GM23248 (cell line): ENCODE results near the gene TTC14. TPM values are rescaled to one million over a fixed set of nuclear protein-coding genes. Genes with fewer than 3 reads are reported as not detected.

Source experiments
- DNase-seq: peaks from one replicate; pipeline ENCODE4 v3.0.0-alpha.2; 2015
- H2AFZ ChIP-seq: fragments of 200-600 bp; sonication (generic); 2 replicates; pipeline ENCODE4 v1.6.1; 2016; ENCODE audit warnings: antibody characterized with exemption
- H3F3A ChIP-seq: fragments of 200-600 bp; sonication (generic); 2 replicates; pipeline ENCODE4 v1.6.1; 2016; ENCODE audit warnings: mild to moderate bottlenecking, antibody characterized with exemption, mixed run types; ENCODE audit not compliant: insufficient read depth
- H3K27ac ChIP-seq: fragments of 200-600 bp; sonication (generic); 2 replicates; pipeline ENCODE4 v1.5.1; 2016; ENCODE audit warnings: mild to moderate bottlenecking
- H3K27me3 ChIP-seq: fragments of 200-600 bp; sonication (generic); replicated peaks from 2 replicates; pipeline ENCODE4 v1.6.1; 2016; ENCODE audit warnings: mild to moderate bottlenecking; ENCODE audit not compliant: insufficient read depth
- H3K36me3 ChIP-seq: fragments of 200-600 bp; sonication (generic); 2 replicates; pipeline ENCODE4 v1.6.1; 2016; ENCODE audit warnings: low read depth, mild to moderate bottlenecking
- H3K4me1 ChIP-seq: fragments of 200-600 bp; sonication (generic); 2 replicates; pipeline ENCODE4 v1.6.1; 2016; ENCODE audit warnings: mild to moderate bottlenecking; ENCODE audit not compliant: insufficient read depth
- H3K4me2 ChIP-seq: fragments of 200-600 bp; sonication (generic); one replicate; pipeline ENCODE4 v1.6.1; 2016; ENCODE audit warnings: mild to moderate bottlenecking; ENCODE audit not compliant: unreplicated experiment
- H3K4me3 ChIP-seq: fragments of 200-600 bp; sonication (generic); 2 replicates; pipeline ENCODE4 v1.5.1; 2016; ENCODE audit warnings: mild to moderate bottlenecking
- H3K79me2 ChIP-seq: fragments of 200-600 bp; sonication (generic); 2 replicates; pipeline ENCODE4 v1.6.1; 2016; ENCODE audit warnings: mild to moderate bottlenecking; ENCODE audit not compliant: insufficient read depth
- H3K9ac ChIP-seq: fragments of 200-600 bp; sonication (generic); 2 replicates; pipeline ENCODE4 v1.6.1; 2016; ENCODE audit warnings: mild to moderate bottlenecking
- H3K9me2 ChIP-seq: fragments of 200-600 bp; sonication (generic); 2 replicates; pipeline ENCODE4 v1.6.1; 2016; ENCODE audit warnings: mixed run types, mild to moderate bottlenecking, moderate library complexity; ENCODE audit not compliant: insufficient read depth
- H3K9me3 ChIP-seq: fragments of 200-600 bp; sonication (generic); one replicate; pipeline ENCODE4 v1.6.1; 2017; ENCODE audit warnings: low read depth
- H4K20me1 ChIP-seq: fragments of 200-600 bp; sonication (generic); 2 replicates; pipeline ENCODE4 v1.6.0; 2016; ENCODE audit not compliant: insufficient read depth
- EZH2 ChIP-seq: fragments of 200-600 bp; sonication (generic); IDR thresholded peaks from 2 replicates; pipeline ENCODE4 v1.6.1; 2018; ENCODE audit warnings: antibody characterized with exemption, mild to moderate bottlenecking; ENCODE audit not compliant: insufficient read depth, poor library complexity, severe bottlenecking
- EZH2phosphoT487 ChIP-seq: fragments of 200-600 bp; sonication (generic); IDR thresholded peaks from 2 replicates; pipeline ENCODE4 v1.6.1; 2018; ENCODE audit warnings: antibody characterized with exemption, moderate library complexity, mild to moderate bottlenecking, low read depth; ENCODE audit not compliant: insufficient read depth
- WGBS, 2 experiments: methylation state at CpG; one replicate each; pipeline ENCODE4 v1.1.6; 2015 to 2017; ENCODE audit warnings: low lambda C conversion rate in 2 of 2, low coverage in 1 of 2; ENCODE audit errors: missing lambda C conversion rate in 2 of 2; 5-methylcytosine and 5-hydroxymethylcytosine counted together
- in situ Hi-C: fragments of 300-500 bp; cut with MboI; formaldehyde crosslinking; loops from 2 replicates; pipeline ENCODE4 v1.15.0; 2020
- polyA plus RNA-seq: library from polyadenylated mRNA; unstranded; fragments of >200 nt; fragmentation: Nextera tagmentation; extraction: Ambion mirVana; gene quantifications from 2 replicates; pipeline ENCODE4 v1.2.1, GENCODE V29; 2016
- total RNA-seq: library from RNA; depleted of rRNA; stranded (reverse); fragments of >200 nt; shearing (Covaris generic); gene quantifications from 2 replicates; pipeline ENCODE4 v1.2.3, GENCODE V29; 2014

TTC14 gene
- total and polyA plus RNA-seq, 2 experiments from 2014 or later = 21.4 to 26.0 TPM

DNA sequence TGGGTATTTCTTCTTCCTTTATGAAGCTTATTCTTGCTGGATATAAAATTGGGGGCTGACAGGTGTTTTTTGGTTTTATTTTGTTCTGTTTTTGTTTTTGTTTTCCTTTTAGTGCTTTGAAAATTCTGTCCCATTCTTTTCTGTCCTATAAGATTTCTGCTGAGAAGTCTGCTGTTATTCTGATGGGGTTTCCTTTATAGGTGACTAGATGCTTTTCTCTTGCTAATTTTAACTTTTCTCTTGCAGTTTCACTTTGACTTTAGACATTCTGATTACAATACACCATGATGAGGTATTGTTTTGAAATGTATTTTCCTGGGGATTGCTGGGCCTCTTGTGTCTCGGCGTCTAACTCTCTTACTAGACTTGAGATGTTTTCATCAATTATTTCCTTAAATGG, 22.8 kb downstream of the TTC14 start:
- no peaks in the 10 kb centered on the region for H3K9me3 ChIP-seq
- H2AFZ ChIP-seq = no peak overlapping the region
- H3F3A ChIP-seq = no peaks in the 10 kb centered on the region
- TF ChIP-seq EZH2 (no peak), EZH2phosphoT487 (no peak)
- H3K4me2 ChIP-seq = no peak overlapping the region
- H3K36me3 ChIP-seq = no peaks in the 10 kb centered on the region
- no peaks in the 10 kb centered on the region for H3K79me2 ChIP-seq
- H3K27me3 ChIP-seq = no peaks in the 10 kb centered on the region
- H3K27ac ChIP-seq = no peak overlapping the region
- H3K4me3 ChIP-seq = no peak overlapping the region
- H4K20me1 ChIP-seq = no peaks in the 10 kb centered on the region
- no peak for DNase-seq
- WGBS, 2 experiments = 97% methylated on average over 2 of the region's 2 CpGs
- no peaks in the 10 kb centered on the region for H3K9me2 ChIP-seq
- in situ Hi-C loops = no loop called here
- H3K4me1 ChIP-seq = no peaks in the 10 kb centered on the region
- H3K9ac ChIP-seq = no peak overlapping the region

DNA sequence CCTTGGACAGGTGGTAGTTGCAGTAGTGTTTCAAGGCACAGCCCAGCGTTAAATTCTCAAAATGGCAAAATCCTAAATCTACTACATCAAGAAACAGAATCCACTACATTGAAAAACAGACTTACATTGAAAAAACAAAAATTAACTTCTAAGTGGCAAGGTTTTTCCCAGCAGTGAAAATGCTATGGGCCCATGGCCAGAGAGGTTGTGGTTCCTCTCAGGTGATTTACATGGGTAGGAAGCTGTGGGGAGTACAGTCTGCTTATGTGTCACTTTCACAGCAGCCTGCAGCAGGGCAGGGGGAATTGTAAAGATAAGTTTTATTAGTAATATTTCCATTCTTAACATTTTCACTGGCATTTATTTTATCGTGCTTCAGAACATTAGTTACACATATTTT, 24.9 kb downstream of the TTC14 start:
- TF ChIP-seq EZH2 = no peak
- no peak for TF ChIP-seq EZH2phosphoT487
- Histone ChIP-seq H3K27ac (no peak overlapping the region), H3K79me2 (no peaks in the 10 kb centered on the region), H2AFZ (no peak overlapping the region), H3K4me1 (no peaks in the 10 kb centered on the region), H3F3A (no peaks in the 10 kb centered on the region), H3K27me3 (no peaks in the 10 kb centered on the region), H3K36me3 (no peaks in the 10 kb centered on the region), H3K9ac (no peak overlapping the region), H3K9me2 (no peaks in the 10 kb centered on the region), H3K4me2 (no peak overlapping the region), H4K20me1 (no peaks in the 10 kb centered on the region), H3K9me3 (no peaks in the 10 kb centered on the region), H3K4me3 (no peak overlapping the region)
- DNase-seq = no peak
- WGBS, 2 experiments = 99 to 100% methylated on average over 2 of the region's 2 CpGs
- in situ Hi-C loops = no loop called here

DNA sequence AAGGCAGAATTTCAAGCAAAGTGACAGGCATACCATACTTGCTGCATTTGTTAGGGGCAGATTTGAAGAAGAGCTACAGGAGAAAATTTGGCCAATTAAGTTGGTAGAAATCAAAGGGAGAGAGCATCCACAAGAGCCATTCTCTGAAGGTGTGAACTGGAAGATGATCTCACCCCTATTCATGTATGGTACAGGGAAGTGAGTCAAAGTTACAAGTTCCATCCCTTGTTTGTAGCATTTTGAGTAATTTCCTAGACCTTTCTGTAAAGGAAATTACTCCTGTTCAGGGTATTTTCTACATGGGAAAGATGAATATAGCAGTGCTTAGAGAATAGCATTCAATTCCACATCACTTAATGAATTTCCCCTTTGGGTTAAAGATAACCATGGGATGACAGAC, 28.4 kb downstream of the TTC14 start:
- Histone ChIP-seq H3K9me3 (no peaks in the 10 kb centered on the region), H3K27ac (no peak overlapping the region), H3K9me2 (no peaks in the 10 kb centered on the region), H3K4me2 (no peak overlapping the region), H3K4me1 (no peaks in the 10 kb centered on the region), H2AFZ (no peak overlapping the region), H3F3A (no peaks in the 10 kb centered on the region), H3K4me3 (no peak overlapping the region), H4K20me1 (no peaks in the 10 kb centered on the region), H3K27me3 (no peaks in the 10 kb centered on the region), H3K79me2 (no peaks in the 10 kb centered on the region), H3K9ac (no peak overlapping the region), H3K36me3 (no peaks in the 10 kb centered on the region)
- TF ChIP-seq EZH2phosphoT487 (no peak), EZH2 (no peak)
- DNase-seq = peak; percentile 9
- in situ Hi-C loops = no loop called here

DNA sequence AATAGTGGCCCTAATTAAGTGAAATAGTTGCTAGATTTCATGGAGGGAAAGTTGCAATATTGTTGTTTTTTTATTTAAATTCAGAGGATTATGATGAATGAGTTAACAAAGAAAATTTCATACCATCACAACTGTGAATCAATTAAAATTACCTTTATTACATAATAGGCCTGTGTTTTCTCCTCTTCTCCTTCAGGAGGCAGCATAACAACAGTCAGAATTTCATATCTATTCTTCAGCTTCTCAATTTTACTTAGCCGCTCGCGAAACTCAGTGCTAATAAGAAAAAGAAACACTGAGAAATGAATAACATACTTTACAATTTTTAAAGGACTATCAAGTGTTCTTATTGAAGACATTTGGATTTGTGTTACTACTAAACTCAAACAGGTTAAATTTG, 29.4 kb downstream of the TTC14 start:
- no peaks in the 10 kb centered on the region for H3K79me2 ChIP-seq
- TF ChIP-seq EZH2 = no peak
- no peak for TF ChIP-seq EZH2phosphoT487
- no peak overlapping the region for H3K9ac ChIP-seq
- H3F3A ChIP-seq = no peaks in the 10 kb centered on the region
- no peak overlapping the region for H2AFZ ChIP-seq
- no peaks in the 10 kb centered on the region for H3K4me1 ChIP-seq
- WGBS, 2 experiments = 95 to 99% methylated on average over 3 of the region's 3 CpGs
- no peaks in the 10 kb centered on the region for H3K9me2 ChIP-seq
- no peak overlapping the region for H3K27ac ChIP-seq
- no peak overlapping the region for H3K4me2 ChIP-seq
- H4K20me1 ChIP-seq = no peaks in the 10 kb centered on the region
- in situ Hi-C loops = no loop called here
- peak; percentile 16 for DNase-seq
- no peaks in the 10 kb centered on the region for H3K27me3 ChIP-seq
- H3K9me3 ChIP-seq = no peaks in the 10 kb centered on the region
- no peak overlapping the region for H3K4me3 ChIP-seq
- H3K36me3 ChIP-seq = no peaks in the 10 kb centered on the region

DNA sequence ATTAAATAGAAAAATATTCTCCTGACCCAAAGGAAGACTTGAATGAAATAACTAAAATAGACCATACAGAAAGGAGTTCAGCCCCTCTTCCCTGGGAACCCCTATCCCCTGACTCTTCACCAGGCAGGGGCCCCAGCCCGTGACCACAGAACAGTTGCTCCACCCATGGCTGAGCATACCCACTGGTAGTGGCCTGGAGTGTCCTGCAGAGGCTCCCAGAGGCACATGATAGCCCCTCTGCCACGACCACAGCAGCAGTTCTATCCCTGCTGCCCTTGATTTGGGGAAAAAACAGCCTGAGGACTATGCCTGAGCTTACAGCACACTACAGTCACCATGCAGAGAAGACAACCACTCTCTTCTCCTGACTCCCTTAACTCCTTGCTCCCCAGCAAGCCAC, 31.8 kb downstream of the TTC14 start:
- 13 to 19% methylated on average over 2 of the region's 2 CpGs for WGBS, 2 experiments

More for the DNA sequence above, 31.8 kb downstream of the TTC14 start:
- Histone ChIP-seq H3K4me2 (no peak overlapping the region), H2AFZ (no peak overlapping the region), H3K9me2 (no peaks in the 10 kb centered on the region), H3K9ac (no peak overlapping the region), H3K4me3 (no peak overlapping the region), H3K79me2 (no peaks in the 10 kb centered on the region), H4K20me1 (no peaks in the 10 kb centered on the region), H3K4me1 (no peaks in the 10 kb centered on the region), H3K27me3 (no peaks in the 10 kb centered on the region), H3K27ac (no peak overlapping the region), H3K9me3 (no peaks in the 10 kb centered on the region), H3K36me3 (no peaks in the 10 kb centered on the region), H3F3A (no peaks in the 10 kb centered on the region)
- no peak for DNase-seq
- no peak for TF ChIP-seq EZH2phosphoT487
- in situ Hi-C loops = no loop called here
